ENCODE results near the gene CDH23. TPM values are rescaled to one million over a fixed set of nuclear protein-coding genes. Genes with fewer than 3 reads are reported as not detected.

The CDH23 gene
- total and polyA plus RNA-seq, 2 donors from 2014 or later, result 1.1 to 6.4 TPM

- DNase-seq, result peak in 4 of 5 donors; percentile 63 to 73 (median 69)
- no peak overlapping the region for H3K9ac ChIP-seq (ENCODE audit: low read length in 3 of 3)
- FAIRE-seq, result no peak
- intact Hi-C loops (cut with DNase I), result no loop called here
- H3K27ac ChIP-seq (ENCODE audit: low read depth in 2 of 2, low read length in 2 of 2), result no peak overlapping the region
- no peaks in the 10 kb centered on the region for H3K27me3 ChIP-seq (ENCODE audit: control insufficient read depth, insufficient read depth, low read length)
- H3K36me3 ChIP-seq (ENCODE audit: control insufficient read depth in 2 of 3, insufficient read depth in 3 of 3, low read length in 3 of 3), result no peaks in the 10 kb centered on the region
- no peak overlapping the region for H3K4me3 ChIP-seq (ENCODE audit: low read length in 3 of 3)
- no peaks in the 10 kb centered on the region for H3K9me3 ChIP-seq (ENCODE audit: control insufficient read depth in 2 of 3, insufficient read depth in 1 of 3, low read length in 3 of 3)
- H3K4me1 ChIP-seq (ENCODE audit: control insufficient read depth in 2 of 3, insufficient read depth in 2 of 3, low read depth in 1 of 3, low read length in 3 of 3), result peaks cover 0 to 14% (median 4%) of the 10 kb centered on the region in 3 donors
- peak; percentile 73 for TF ChIP-seq CTCF (IDR thresholded peaks at IDR 0.05; ENCODE audit: borderline replicate concordance, extremely low read depth, insufficient read depth)
Measured at GRCh38 chr10:71696628-71697326, 300.1 kb downstream of the CDH23 start.

- Histone ChIP-seq H3K4me1 (ENCODE audit: control insufficient read depth in 2 of 3, insufficient read depth in 2 of 3, low read depth in 1 of 3, low read length in 3 of 3) (peaks cover 0 to 14% (median 4%) of the 10 kb centered on the region in 3 donors), H3K36me3 (ENCODE audit: control insufficient read depth in 2 of 3, insufficient read depth in 3 of 3, low read length in 3 of 3) (no peaks in the 10 kb centered on the region), H3K27ac (ENCODE audit: low read depth in 2 of 2, low read length in 2 of 2) (no peak overlapping the region), H3K9ac (ENCODE audit: low read length in 3 of 3) (no peak overlapping the region), H3K4me3 (ENCODE audit: low read length in 3 of 3) (no peak overlapping the region), H3K9me3 (ENCODE audit: control insufficient read depth in 2 of 3, insufficient read depth in 1 of 3, low read length in 3 of 3) (no peaks in the 10 kb centered on the region), H3K27me3 (ENCODE audit: control insufficient read depth, insufficient read depth, low read length) (no peaks in the 10 kb centered on the region)
- TF ChIP-seq CTCF (IDR thresholded peaks at IDR 0.05; ENCODE audit: borderline replicate concordance, extremely low read depth, insufficient read depth), result no peak
- no peak for DNase-seq
- no peak for FAIRE-seq
- intact Hi-C loops (cut with DNase I), result no loop called here
Measured at GRCh38 chr10:71697938-71698709, 301.4 kb downstream of the CDH23 start.

GRCh38 chr10:71698737-71699136, 302.0 kb downstream of the CDH23 start:
- Histone ChIP-seq H3K9me3 (ENCODE audit: control insufficient read depth in 2 of 3, insufficient read depth in 1 of 3, low read length in 3 of 3) (no peaks in the 10 kb centered on the region), H3K36me3 (ENCODE audit: control insufficient read depth in 2 of 3, insufficient read depth in 3 of 3, low read length in 3 of 3) (no peaks in the 10 kb centered on the region), H3K27ac (ENCODE audit: low read depth in 2 of 2, low read length in 2 of 2) (no peak overlapping the region), H3K9ac (ENCODE audit: low read length in 3 of 3) (no peak overlapping the region), H3K4me3 (ENCODE audit: low read length in 3 of 3) (no peak overlapping the region), H3K27me3 (ENCODE audit: control insufficient read depth, insufficient read depth, low read length) (no peaks in the 10 kb centered on the region), H3K4me1 (ENCODE audit: control insufficient read depth in 2 of 3, insufficient read depth in 2 of 3, low read depth in 1 of 3, low read length in 3 of 3) (peaks cover 0 to 11% (median 4%) of the 10 kb centered on the region in 3 donors)
- intact Hi-C loops (cut with DNase I), result no loop called here
- TF ChIP-seq CTCF (IDR thresholded peaks at IDR 0.05; ENCODE audit: borderline replicate concordance, extremely low read depth, insufficient read depth), result no peak
- DNase-seq, result no peak
- no peak for FAIRE-seq

Data from kidney (tissue), 14 donors.